Esophagus squamous epithelium (tissue), 5 donors: ENCODE data around the gene NPR1. TPM values are rescaled to one million over a fixed set of nuclear protein-coding genes. Genes with fewer than 3 reads are reported as not detected.
A peak's percentile ranks its signal among the peaks of the same experiment; 100 is the strongest.

Experiments
- DNase-seq: peaks from one replicate; lab custom pipeline; 2025; lab: John Stamatoyannopoulos, UW
- H3K27ac ChIP-seq, 4 donors: fragments of 200-600 bp; sonication (generic); one replicate each; pipeline ENCODE4 v1.5.1; 2016 to 2019; ENCODE audit warnings: mild to moderate bottlenecking in 1 of 4
- H3K27me3 ChIP-seq, 4 donors: fragments of 200-600 bp; sonication (generic); 1 replicate in 3 of 4; 2 replicates in 1 of 4; pipeline versions ENCODE4 v1.5.1 to v1.6.0; 2017 to 2021; ENCODE audit warnings: antibody characterized with exemption in 1 of 4
- H3K36me3 ChIP-seq, 3 donors: fragments of 200-600 bp; sonication (generic); one replicate each; pipeline ENCODE4 v1.5.1; 2016 to 2019
- H3K4me1 ChIP-seq, 3 donors: fragments of 200-600 bp; sonication (generic); one replicate each; pipeline ENCODE4 v1.5.1; 2017 to 2019
- H3K4me3 ChIP-seq, 4 donors: fragments of 200-600 bp; sonication (generic); 1 replicate in 3 of 4; 2 replicates in 1 of 4; pipeline ENCODE4 v1.5.1; 2016 to 2019; ENCODE audit warnings: mild to moderate bottlenecking in 2 of 4, moderate library complexity in 1 of 4
- H3K9me3 ChIP-seq, 3 donors: fragments of 200-600 bp; sonication (generic); one replicate each; pipeline ENCODE4 v1.5.1; 2016 to 2019
- CTCF ChIP-seq, 6 experiments: fragments of 450-650 bp in 4 of 6; fragments of 200-600 bp in 2 of 6; sonication (generic) in 2 of 6; IDR thresholded peaks; one replicate each; pipeline ENCODE4 v1.5.1; 2016 to 2019; ENCODE audit warnings: antibody characterized with exemption in 6 of 6, mild to moderate bottlenecking in 4 of 6, moderate library complexity in 4 of 6
- POLR2A ChIP-seq, 4 donors: fragments of 450-650 bp; IDR thresholded peaks; one replicate each; pipeline ENCODE4 v1.6.1; 2017; ENCODE audit warnings: antibody characterized with exemption in 4 of 4, mild to moderate bottlenecking in 4 of 4, moderate library complexity in 3 of 4
- WGBS, 2 donors: methylation state at CpG; one replicate each; pipeline ENCODE4 v1.1.5; 2018; 5-methylcytosine and 5-hydroxymethylcytosine counted together
- intact Hi-C: fragments of 100-400 bp; cut with DNase I; formaldehyde crosslinking; loops from one replicate; pipeline ENCODE4 v1.15.0; 2022
- total RNA-seq, 4 donors: library from RNA; depleted of rRNA; stranded (reverse); fragments of >200 nt; gene quantifications; one replicate each; pipeline ENCODE4 v1.1.0, GENCODE V29; 2016
- donor health status: DM: yes; HTN: yes; CAD: no.

NPR1 gene
- total RNA-seq, 4 donors from 2014 or later = 1.8 to 15.6 (median 6.4) TPM

DNA sequence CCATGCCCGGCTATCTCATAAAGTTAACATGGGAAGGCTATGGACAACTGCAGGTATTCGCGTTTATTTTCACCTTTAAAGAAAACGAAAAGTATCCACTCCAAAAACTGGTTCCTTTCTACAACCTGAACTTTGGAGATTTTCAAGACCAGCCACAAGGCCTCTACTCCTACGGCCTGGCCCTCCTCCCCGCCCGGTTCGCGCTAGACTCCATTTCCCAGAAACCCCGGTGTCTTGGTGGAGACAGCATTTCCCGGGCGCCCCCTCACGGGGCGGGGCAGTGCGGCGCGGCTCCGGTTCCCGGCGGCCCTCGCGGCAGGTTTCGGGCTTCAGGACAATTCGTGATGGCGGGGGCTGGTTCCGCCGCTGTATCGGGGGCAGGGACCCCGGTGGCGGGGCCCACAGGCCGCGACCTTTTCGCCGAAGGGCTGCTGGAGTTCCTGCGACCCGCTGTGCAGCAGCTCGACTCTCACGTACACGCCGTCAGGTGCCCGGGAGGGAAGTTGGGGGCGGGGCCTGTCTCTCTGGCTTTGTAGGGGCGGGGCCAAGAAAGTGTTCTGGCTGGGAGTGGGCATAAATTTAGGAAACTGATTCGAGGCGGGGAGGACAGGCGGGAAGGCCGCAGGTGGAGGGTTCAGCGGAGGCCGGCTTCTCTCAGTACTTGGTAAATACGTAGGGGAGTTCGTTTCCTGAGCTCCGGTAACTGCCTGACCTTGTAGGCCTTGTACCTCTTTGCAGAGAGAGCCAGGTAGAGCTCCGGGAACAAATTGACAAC lies 19.9 kb upstream of the NPR1 start, which contains the start of gene SNAPIN:
Gene SNAPIN, plus strand, starts transcription at position 304 of the 775 bp plus-strand sequence. Its CDS starts 41 bp downstream, at position 345.
- Histone ChIP-seq H3K4me1 (peaks cover 11 to 22% (median 11%) of the 10 kb centered on the region in 3 donors), H3K36me3 (peaks cover 10 to 38% (median 28%) of the 10 kb centered on the region in 3 donors), H3K27ac (peak within 1 kb of the TSS; percentile 91 to 99 (median 98)), H3K9me3 (no peaks in the 10 kb centered on the region), H3K4me3 (peak within 1 kb of the TSS; percentile 61 to 88 (median 80)), H3K27me3 (no peaks in the 10 kb centered on the region)
- TF ChIP-seq POLR2A (IDR thresholded peaks at IDR 0.05) (peak in 2 of 4 donors; percentile 41 to 63), CTCF (IDR thresholded peaks at IDR 0.05) (peak in 4 of 6 experiments; percentile 13 to 26 (median 16))
- DNase-seq = peak; percentile 59
- intact Hi-C loops = no loop called here
- WGBS, 2 donors = 4 to 5% methylated on average over 17 of the region's 53 CpGs

DNA sequence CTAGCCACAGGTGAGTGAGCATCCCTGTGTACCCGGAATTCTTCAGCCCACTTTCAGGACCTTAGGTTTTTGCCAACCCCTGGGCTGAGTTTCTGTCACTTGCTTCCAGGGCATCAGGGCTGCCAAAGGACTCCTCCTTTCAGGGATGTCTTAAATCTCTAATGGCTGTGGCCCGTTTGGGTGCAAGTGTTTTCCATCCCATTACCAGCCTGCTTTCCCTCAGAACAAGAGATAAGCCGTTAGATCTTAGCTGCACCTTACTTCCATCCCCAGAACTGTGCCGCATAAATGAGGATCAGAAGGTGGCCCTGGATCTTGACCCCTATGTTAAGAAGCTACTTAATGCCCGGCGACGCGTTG lies 19.3 kb upstream of the NPR1 start:
- intact Hi-C loops = no loop called here
- H3K27me3 ChIP-seq = no peaks in the 10 kb centered on the region
- H3K4me3 ChIP-seq = peak overlapping the region; percentile 61 to 88 (median 80)
- peaks cover 12 to 44% (median 34%) of the 10 kb centered on the region in 3 donors for H3K36me3 ChIP-seq
- peaks cover 11 to 22% (median 11%) of the 10 kb centered on the region in 3 donors for H3K4me1 ChIP-seq
- 29 to 30% methylated on average over 7 of the region's 8 CpGs for WGBS, 2 donors
- H3K27ac ChIP-seq = peak overlapping the region; percentile 91 to 99 (median 98)
- H3K9me3 ChIP-seq = no peaks in the 10 kb centered on the region
- TF ChIP-seq POLR2A (IDR thresholded peaks at IDR 0.05) (no peak), CTCF (IDR thresholded peaks at IDR 0.05) (no peak)
- DNase-seq = no peak

DNA sequence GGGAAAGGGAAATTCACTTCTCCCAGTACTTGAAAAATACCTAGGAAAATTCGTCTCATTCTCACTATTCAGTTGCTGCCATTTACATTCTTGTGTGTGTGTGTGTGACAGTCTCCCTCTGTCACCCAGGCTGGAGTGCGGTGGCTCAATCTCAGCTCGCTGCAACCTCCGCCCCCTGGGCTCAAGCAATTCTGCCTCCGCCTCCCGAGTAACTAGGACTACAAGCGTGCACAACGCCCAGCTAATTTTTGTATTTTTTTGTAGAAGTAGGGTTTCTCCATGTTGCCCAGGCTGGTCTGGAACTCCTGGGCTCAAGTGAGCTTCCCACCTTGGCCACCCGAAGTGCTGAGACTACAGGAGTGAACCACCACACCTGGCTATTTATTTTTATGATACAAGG lies 18.8 kb upstream of the NPR1 start:
- DNase-seq = no peak
- intact Hi-C loops = no loop called here
- Histone ChIP-seq H3K4me3 (peak overlapping the region; percentile 61 to 88 (median 80)), H3K27me3 (no peaks in the 10 kb centered on the region), H3K36me3 (peaks cover 16 to 49% (median 39%) of the 10 kb centered on the region in 3 donors), H3K27ac (peak overlapping the region in 3 of 4 donors; percentile 91 to 99 (median 99)), H3K4me1 (peaks cover 11 to 22% (median 11%) of the 10 kb centered on the region in 3 donors), H3K9me3 (no peaks in the 10 kb centered on the region)
- WGBS, 2 donors = 76 to 77% methylated on average over 7 to 9 of the region's 9 CpGs
- TF ChIP-seq CTCF (IDR thresholded peaks at IDR 0.05) = no peak
- TF ChIP-seq POLR2A (IDR thresholded peaks at IDR 0.05) = no peak

DNA sequence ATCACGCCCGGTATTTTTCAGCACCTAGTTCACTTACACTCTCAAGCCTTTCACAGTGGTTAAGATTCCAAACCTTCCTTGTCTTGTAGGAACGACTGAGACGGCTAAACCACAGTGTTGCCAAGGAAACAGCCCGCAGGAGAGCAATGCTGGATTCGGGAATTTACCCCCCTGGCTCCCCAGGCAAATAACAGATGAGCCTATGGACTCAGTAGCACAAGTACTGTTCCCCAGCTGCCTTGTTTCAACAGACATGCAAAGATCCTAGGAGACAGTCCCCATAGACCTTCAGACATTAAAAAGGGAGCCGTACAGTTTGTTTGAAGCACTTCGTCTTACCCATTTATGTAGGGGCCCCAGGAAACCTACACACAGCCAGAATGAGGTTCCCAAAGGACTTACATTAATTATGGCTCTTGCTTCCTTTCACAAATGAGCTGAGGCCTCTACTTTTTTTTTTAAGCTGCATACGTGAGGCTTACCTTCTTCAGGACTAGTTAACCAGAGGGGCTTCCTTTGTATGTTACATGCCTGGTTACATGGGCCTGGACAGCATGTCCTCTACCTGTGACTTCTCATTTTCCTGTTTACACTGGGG lies 17.3 kb upstream of the NPR1 start:
- intact Hi-C loops = no loop called here
- Histone ChIP-seq H3K4me1 (peaks cover 11 to 22% (median 11%) of the 10 kb centered on the region in 3 donors), H3K36me3 (peaks cover 25 to 64% (median 55%) of the 10 kb centered on the region in 3 donors), H3K9me3 (no peaks in the 10 kb centered on the region), H3K27me3 (no peaks in the 10 kb centered on the region), H3K4me3 (no peak overlapping the region), H3K27ac (no peak overlapping the region)
- WGBS, 2 donors = 67 to 73% methylated on average over 8 to 9 of the region's 9 CpGs
- DNase-seq = no peak
- no peak for TF ChIP-seq POLR2A (IDR thresholded peaks at IDR 0.05)
- TF ChIP-seq CTCF (IDR thresholded peaks at IDR 0.05) = no peak

- Histone ChIP-seq H3K4me1 (peaks cover 11 to 22% (median 11%) of the 10 kb centered on the region in 3 donors), H3K9me3 (no peaks in the 10 kb centered on the region), H3K27me3 (no peaks in the 10 kb centered on the region), H3K4me3 (no peak overlapping the region), H3K27ac (no peak overlapping the region), H3K36me3 (peaks cover 34 to 75% (median 65%) of the 10 kb centered on the region in 3 donors)
- no peak for DNase-seq
- intact Hi-C loops = no loop called here
- no peak for TF ChIP-seq CTCF (IDR thresholded peaks at IDR 0.05)
- no peak for TF ChIP-seq POLR2A (IDR thresholded peaks at IDR 0.05)
- 39 to 56% methylated on average over 2 of the region's 2 CpGs for WGBS, 2 donors
These were observed 16.2 kb upstream of the NPR1 start for GRCh38 chr1:153662269-153662668.
